MM.1S (cell line): ENCODE results near the gene BIRC3.

Source experiments
- CTCF ChIP-seq: fragments of 300-600 bp; sonication (generic); IDR thresholded peaks from 2 replicates; pipeline ENCODE4 v1.5.1; 2016; ENCODE audit warnings: antibody characterized with exemption, low read length, mixed read lengths
- EZH2 ChIP-seq: fragments of 300-600 bp; sonication (generic); optimal IDR thresholded peaks from 2 replicates; pipeline ENCODE3; 2017; ENCODE audit warnings: low read depth, mild to moderate bottlenecking, antibody characterized with exemption, low read length, mixed read lengths
- EZH2phosphoT487 ChIP-seq: fragments of 300-600 bp; sonication (generic); IDR thresholded peaks from 2 replicates; pipeline ENCODE4 v1.6.1; 2018; ENCODE audit warnings: antibody characterized with exemption, low read length

GRCh38 chr11:102382384-102382783 lies 65.1 kb downstream of the BIRC3 start:
- TF ChIP-seq EZH2 (no peak), CTCF (no peak), EZH2phosphoT487 (no peak)
